ENCODE measurements around the gene GALNT9.

GALNT9 gene

DNA sequence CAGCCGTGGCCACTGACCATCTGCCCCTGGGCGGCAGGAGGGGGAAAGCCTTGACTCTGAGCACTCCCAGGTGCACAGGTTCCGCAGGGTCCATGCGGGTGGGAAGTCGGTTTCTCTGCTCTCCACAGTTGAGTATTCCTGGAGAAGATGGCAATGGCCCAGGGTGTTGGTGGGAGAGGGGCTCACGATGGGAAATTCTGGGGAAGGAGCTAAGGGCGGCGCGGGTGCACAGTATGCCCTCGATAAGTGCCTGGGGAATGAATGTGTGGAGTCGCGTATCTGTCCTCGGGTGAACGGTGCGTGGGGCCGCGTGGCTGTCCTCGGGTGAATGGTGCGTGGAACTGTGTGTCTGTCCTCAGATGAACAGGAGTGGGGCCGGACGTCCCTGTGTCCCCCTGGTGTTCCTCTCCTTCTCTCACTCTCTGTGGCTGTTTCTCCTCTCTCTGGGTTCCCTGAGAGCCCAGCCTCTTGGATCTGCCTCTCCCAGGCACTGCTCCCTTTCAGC is 147.1 kb downstream of the GALNT9 start:
- H3K9ac ChIP-seq (ENCODE audit: low read length), result no peak overlapping the region
- no peaks in the 10 kb centered on the region for H3K36me3 ChIP-seq (ENCODE audit: control insufficient read depth, insufficient read depth, low read length)
- H3K4me1 ChIP-seq (ENCODE audit: control insufficient read depth, insufficient read depth, low read length), result peaks cover 4% of the 10 kb centered on the region
- H3K9me3 ChIP-seq (ENCODE audit: control insufficient read depth, low read length), result no peaks in the 10 kb centered on the region
- no peak overlapping the region for H3K4me3 ChIP-seq (ENCODE audit: low read length)
- H3K27me3 ChIP-seq (ENCODE audit: control insufficient read depth, insufficient read depth, low read length), result peaks cover 22% of the 10 kb centered on the region

- no peak overlapping the region for H3K4me3 ChIP-seq (ENCODE audit: low read length)
- H3K4me1 ChIP-seq (ENCODE audit: control insufficient read depth, insufficient read depth, low read length), result peaks cover 4% of the 10 kb centered on the region
- peaks cover 18% of the 10 kb centered on the region for H3K27me3 ChIP-seq (ENCODE audit: control insufficient read depth, insufficient read depth, low read length)
- no peaks in the 10 kb centered on the region for H3K36me3 ChIP-seq (ENCODE audit: control insufficient read depth, insufficient read depth, low read length)
- H3K9ac ChIP-seq (ENCODE audit: low read length), result no peak overlapping the region
- H3K9me3 ChIP-seq (ENCODE audit: control insufficient read depth, low read length), result no peaks in the 10 kb centered on the region
Observed at GRCh38 chr12:132181570-132182200, 147.7 kb downstream of the GALNT9 start.

- Histone ChIP-seq H3K4me3 (ENCODE audit: low read length) (no peak overlapping the region), H3K36me3 (ENCODE audit: control insufficient read depth, insufficient read depth, low read length) (no peaks in the 10 kb centered on the region), H3K9me3 (ENCODE audit: control insufficient read depth, low read length) (no peaks in the 10 kb centered on the region), H3K27me3 (ENCODE audit: control insufficient read depth, insufficient read depth, low read length) (peaks cover 22% of the 10 kb centered on the region), H3K9ac (ENCODE audit: low read length) (no peak overlapping the region), H3K4me1 (ENCODE audit: control insufficient read depth, insufficient read depth, low read length) (peaks cover 6% of the 10 kb centered on the region)
Observed at GRCh38 chr12:132180648-132181546, 148.5 kb downstream of the GALNT9 start.

GRCh38 chr12:132179431-132180362 is 149.7 kb downstream of the GALNT9 start:
- Histone ChIP-seq H3K9me3 (ENCODE audit: control insufficient read depth, low read length) (no peaks in the 10 kb centered on the region), H3K9ac (ENCODE audit: low read length) (no peak overlapping the region), H3K4me3 (ENCODE audit: low read length) (no peak overlapping the region), H3K27me3 (ENCODE audit: control insufficient read depth, insufficient read depth, low read length) (peaks cover 28% of the 10 kb centered on the region), H3K36me3 (ENCODE audit: control insufficient read depth, insufficient read depth, low read length) (no peaks in the 10 kb centered on the region), H3K4me1 (ENCODE audit: control insufficient read depth, insufficient read depth, low read length) (peaks cover 14% of the 10 kb centered on the region)

DNA sequence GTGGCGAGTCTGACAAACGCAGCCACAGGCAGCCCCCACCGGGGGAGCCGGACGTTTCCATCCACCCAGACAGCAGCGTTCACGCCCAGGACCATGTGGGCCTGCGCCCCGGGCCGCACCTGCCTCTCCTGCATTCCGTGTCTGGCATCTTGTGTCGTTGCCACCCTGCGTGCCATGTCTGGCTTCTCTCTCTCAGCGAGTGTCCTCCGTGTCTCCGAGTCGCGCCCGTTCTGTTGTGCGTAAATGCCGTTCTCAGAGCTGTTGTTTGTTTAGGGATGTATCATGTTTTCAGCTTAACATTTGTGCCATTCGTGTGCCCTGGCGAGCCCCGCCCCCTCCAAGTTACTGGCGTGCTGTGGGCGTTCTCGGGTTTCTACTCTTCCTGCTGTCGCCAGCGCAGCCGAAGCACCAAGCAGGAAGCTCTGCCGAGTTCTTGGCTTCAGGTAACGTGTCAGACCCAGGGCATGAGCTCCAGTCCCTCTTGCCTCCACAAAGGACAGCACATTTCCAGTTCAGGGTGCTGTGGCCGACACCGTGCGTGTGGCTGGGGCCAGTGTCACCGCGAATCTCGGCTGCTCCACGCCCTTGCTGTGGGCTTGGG is 150.5 kb downstream of the GALNT9 start:
- H3K9me3 ChIP-seq (ENCODE audit: control insufficient read depth, low read length), result no peaks in the 10 kb centered on the region
- no peaks in the 10 kb centered on the region for H3K36me3 ChIP-seq (ENCODE audit: control insufficient read depth, insufficient read depth, low read length)
- peaks cover 20% of the 10 kb centered on the region for H3K4me1 ChIP-seq (ENCODE audit: control insufficient read depth, insufficient read depth, low read length)
- H3K9ac ChIP-seq (ENCODE audit: low read length), result no peak overlapping the region
- H3K4me3 ChIP-seq (ENCODE audit: low read length), result no peak overlapping the region
- H3K27me3 ChIP-seq (ENCODE audit: control insufficient read depth, insufficient read depth, low read length), result peaks cover 35% of the 10 kb centered on the region

DNA sequence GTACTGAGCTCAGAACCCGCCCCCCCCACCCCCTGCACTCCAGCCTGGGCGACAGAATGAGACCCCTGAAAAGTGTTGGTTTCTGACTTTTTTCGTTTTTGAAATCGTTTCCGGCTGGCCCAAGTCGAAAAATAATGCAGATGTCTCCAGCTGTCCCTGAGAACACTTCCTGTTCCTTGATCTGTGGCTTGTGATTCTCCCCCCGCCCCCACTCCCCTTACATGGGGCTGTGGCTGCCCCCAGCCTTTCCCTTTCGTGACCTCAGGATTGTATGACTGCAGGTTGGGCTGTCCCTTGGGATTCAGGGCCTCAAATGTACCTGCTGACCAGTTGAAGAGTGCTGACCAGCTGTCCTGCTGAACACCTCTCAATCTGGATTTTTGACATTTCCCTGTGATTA is 151.1 kb downstream of the GALNT9 start:
- H3K9ac ChIP-seq (ENCODE audit: low read length), result no peak overlapping the region
- peaks cover 20% of the 10 kb centered on the region for H3K4me1 ChIP-seq (ENCODE audit: control insufficient read depth, insufficient read depth, low read length)
- no peaks in the 10 kb centered on the region for H3K36me3 ChIP-seq (ENCODE audit: control insufficient read depth, insufficient read depth, low read length)
- no peak overlapping the region for H3K4me3 ChIP-seq (ENCODE audit: low read length)
- peaks cover 40% of the 10 kb centered on the region for H3K27me3 ChIP-seq (ENCODE audit: control insufficient read depth, insufficient read depth, low read length)
- H3K9me3 ChIP-seq (ENCODE audit: control insufficient read depth, low read length), result no peaks in the 10 kb centered on the region

DNA sequence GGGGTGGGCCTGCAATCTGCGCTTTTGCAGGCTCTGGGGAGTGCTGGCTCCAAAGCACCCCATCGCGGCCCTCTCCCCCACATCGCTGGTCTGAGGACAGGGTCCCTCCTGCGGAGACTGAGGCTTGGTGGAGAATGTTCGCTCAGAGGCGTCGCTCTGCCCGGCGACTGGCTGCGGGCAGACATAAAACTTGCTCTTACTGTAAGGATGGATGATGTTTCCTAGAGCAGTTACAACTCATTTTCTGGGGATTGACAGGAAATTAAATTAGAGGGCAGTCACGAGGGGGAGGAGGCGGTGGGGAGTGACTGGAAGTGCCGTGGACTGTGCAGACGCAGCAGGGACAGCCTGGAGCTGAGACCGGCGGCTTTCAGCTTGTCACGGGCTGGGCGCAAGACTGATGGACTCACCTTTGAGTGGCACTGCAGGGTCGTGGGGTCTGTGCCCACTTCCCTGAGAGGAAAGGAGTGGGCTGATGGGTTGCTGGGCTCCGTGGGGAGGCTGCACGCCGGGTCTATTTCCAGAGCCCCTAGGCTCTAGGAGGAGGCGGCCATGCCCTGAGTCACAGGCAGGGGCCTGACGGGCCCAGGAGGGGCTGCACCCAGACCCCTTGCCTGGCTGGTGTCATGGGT is 152.4 kb downstream of the GALNT9 start:
- H3K9me3 ChIP-seq (ENCODE audit: control insufficient read depth, low read length), result no peaks in the 10 kb centered on the region
- no peaks in the 10 kb centered on the region for H3K36me3 ChIP-seq (ENCODE audit: control insufficient read depth, insufficient read depth, low read length)
- peaks cover 20% of the 10 kb centered on the region for H3K4me1 ChIP-seq (ENCODE audit: control insufficient read depth, insufficient read depth, low read length)
- no peak overlapping the region for H3K4me3 ChIP-seq (ENCODE audit: low read length)
- peaks cover 51% of the 10 kb centered on the region for H3K27me3 ChIP-seq (ENCODE audit: control insufficient read depth, insufficient read depth, low read length)
- H3K9ac ChIP-seq (ENCODE audit: low read length), result no peak overlapping the region

DNA sequence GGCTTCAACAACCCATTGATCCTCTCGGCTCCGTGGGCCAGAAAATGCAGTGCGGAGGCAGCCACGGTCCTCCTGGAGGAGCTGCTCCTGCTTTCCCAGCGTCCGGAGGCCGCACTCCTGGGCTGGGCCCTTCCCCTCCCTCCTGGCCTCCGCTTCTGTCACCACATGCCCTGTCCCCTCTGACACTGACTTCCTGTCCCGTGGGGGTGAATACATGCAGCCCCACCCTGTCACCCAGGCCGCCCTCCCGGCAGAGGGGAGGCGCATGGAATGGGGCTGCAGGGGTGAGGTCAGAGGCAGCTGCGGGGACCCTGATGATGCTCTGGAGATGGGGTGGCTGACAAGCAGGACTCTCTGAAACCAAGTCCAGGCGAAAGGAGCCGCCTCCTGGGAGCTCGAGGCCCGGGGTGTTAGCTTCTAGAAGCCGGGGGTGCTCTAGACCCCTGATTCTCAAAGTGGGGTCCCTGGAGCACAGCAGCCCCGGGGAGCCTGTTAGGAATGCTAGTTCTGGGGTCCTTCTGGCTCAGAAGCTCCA is 152.9 kb downstream of the GALNT9 start:
- peaks cover 57% of the 10 kb centered on the region for H3K27me3 ChIP-seq (ENCODE audit: control insufficient read depth, insufficient read depth, low read length)
- H3K9me3 ChIP-seq (ENCODE audit: control insufficient read depth, low read length), result no peaks in the 10 kb centered on the region
- no peaks in the 10 kb centered on the region for H3K36me3 ChIP-seq (ENCODE audit: control insufficient read depth, insufficient read depth, low read length)
- H3K9ac ChIP-seq (ENCODE audit: low read length), result no peak overlapping the region
- H3K4me1 ChIP-seq (ENCODE audit: control insufficient read depth, insufficient read depth, low read length), result peaks cover 20% of the 10 kb centered on the region
- no peak overlapping the region for H3K4me3 ChIP-seq (ENCODE audit: low read length)

DNA sequence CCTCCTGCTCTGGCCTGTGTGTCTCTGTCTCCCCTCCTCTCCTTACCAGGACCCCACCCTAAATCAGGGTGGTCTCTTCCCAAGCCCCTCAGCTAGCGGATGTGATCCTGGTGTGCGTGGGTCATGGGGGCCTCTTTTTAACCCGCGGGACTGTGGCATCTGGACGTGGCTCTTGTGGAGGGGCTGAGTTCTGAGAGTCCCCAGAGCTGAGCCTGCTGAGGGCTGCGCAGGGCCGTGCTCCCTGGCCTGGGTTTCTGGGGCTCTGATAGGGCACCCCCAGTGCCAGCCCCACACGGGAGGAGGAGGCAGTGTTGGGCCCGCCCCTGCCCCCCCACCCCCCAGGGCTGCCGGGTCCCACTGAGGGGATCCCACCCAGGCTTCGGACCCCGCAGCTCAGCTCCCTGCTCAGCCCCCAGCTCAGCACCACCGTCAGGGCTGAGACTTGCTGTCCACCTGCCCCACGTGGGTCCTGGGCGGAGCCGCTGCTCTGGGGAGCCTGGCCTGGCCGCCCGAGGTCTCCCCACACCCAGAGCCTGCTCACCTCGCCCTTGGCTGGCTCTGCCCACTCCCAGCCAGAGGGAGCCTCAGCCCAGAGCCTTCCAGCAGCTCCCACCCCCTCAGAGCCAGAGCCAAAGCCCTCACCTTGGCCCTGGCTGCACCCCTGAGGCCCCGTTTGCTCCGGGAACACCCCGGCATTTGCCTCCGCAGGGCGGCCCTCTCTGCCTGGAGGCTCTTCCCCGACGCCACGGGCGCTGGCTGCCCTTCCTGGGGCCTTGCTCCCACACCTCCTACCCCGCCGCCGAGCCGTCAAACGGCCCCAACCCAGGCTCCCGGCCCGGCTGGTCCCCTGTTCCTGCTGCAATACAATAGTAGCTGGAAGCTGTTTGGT is 153.6 kb downstream of the GALNT9 start:
- peaks cover 59% of the 10 kb centered on the region for H3K27me3 ChIP-seq (ENCODE audit: control insufficient read depth, insufficient read depth, low read length)
- H3K9me3 ChIP-seq (ENCODE audit: control insufficient read depth, low read length), result no peaks in the 10 kb centered on the region
- H3K36me3 ChIP-seq (ENCODE audit: control insufficient read depth, insufficient read depth, low read length), result no peaks in the 10 kb centered on the region
- peaks cover 20% of the 10 kb centered on the region for H3K4me1 ChIP-seq (ENCODE audit: control insufficient read depth, insufficient read depth, low read length)
- no peak overlapping the region for H3K9ac ChIP-seq (ENCODE audit: low read length)
- no peak overlapping the region for H3K4me3 ChIP-seq (ENCODE audit: low read length)

- Histone ChIP-seq H3K36me3 (ENCODE audit: control insufficient read depth, insufficient read depth, low read length) (no peaks in the 10 kb centered on the region), H3K27me3 (ENCODE audit: control insufficient read depth, insufficient read depth, low read length) (peaks cover 61% of the 10 kb centered on the region), H3K4me1 (ENCODE audit: control insufficient read depth, insufficient read depth, low read length) (peaks cover 24% of the 10 kb centered on the region), H3K9me3 (ENCODE audit: control insufficient read depth, low read length) (no peaks in the 10 kb centered on the region), H3K4me3 (ENCODE audit: low read length) (no peak overlapping the region), H3K9ac (ENCODE audit: low read length) (no peak overlapping the region)
Observed at GRCh38 chr12:132174839-132175490, 154.4 kb downstream of the GALNT9 start.
